ENCODE measurements around the gene KAT8. TPM values are rescaled to one million over a fixed set of nuclear protein-coding genes. Genes with fewer than 3 reads are reported as not detected.

KAT8 gene
- total and polyA plus RNA-seq, 9 of the 15 experiments (the other 6 are each of a cell fraction or from before 2014, with no cell fraction given): 10.0 to 98.5 (median 76.4) TPM

DNA sequence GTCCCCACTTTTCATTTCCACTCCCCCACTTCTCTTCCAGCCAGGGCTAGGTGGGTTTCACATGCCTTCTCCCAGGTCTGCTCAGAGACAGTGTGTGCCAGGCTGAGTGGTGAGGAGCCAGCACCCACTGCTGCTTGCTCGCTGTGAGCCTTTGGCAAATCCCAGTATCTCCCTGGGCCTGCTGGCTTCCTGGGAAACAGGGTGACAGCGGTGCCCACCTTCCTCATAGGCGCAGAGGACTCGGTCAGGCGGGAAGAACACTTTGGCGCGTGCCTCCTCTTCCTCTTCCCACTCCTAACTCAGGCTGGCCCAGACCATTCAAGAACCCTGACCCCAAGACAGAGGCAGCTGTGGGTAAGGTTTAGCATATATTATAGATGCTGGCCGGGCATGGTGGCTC lies 28.3 kb upstream of the KAT8 start (continued):
- TF ChIP-seq RUNX1 (IDR thresholded peaks at IDR 0.05; ENCODE audit: low read depth) (no peak), ZBTB17 (CRISPR knock-in tag; IDR thresholded peaks at IDR 0.05) (no peak), ESRRB (CRISPR knock-in tag; IDR thresholded peaks at IDR 0.05; ENCODE audit: borderline replicate concordance) (no peak), HCFC1 (IDR thresholded peaks at IDR 0.05; ENCODE audit: low read depth, low read length) (no peak), PHB2 (IDR thresholded peaks at IDR 0.05; ENCODE audit: low read depth) (no peak)

DNA sequence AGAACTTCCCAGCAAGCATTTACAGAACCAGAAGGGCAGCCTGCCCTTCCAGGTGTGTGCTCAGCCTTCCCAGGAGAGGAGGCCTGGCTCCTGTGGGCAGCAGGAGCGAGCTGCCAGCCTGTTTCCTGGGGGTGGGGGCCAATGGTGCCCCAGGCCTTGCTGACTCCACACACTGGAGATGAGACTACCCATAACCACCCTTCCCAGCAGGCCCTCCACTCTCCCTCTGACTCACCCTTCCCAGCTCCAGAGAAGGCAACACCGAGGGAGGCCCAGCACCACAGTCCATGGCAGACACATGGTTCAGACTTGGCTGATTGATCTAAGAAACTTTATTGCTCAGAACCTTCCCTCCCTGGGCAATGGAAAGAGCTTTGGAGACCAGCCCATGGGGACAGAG lies 26.9 kb upstream of the KAT8 start:
- POLR2A ChIA-PET: interaction anchor here (0.6 to 3.1 kb wide), 4 partner anchors 13 to 90 kb away, joined by 3 to 16 read pairs (median 4); partner anchors contain the start of genes FUS, ZNF646 and ZNF668
- TF ChIP-seq GTF2F1 (IDR thresholded peaks at IDR 0.05; ENCODE audit: low read depth, low read length) (no peak), ZZZ3 (IDR thresholded peaks at IDR 0.05) (no peak), KDM2B (CRISPR knock-in tag; IDR thresholded peaks at IDR 0.05) (no peak), TCF7 (IDR thresholded peaks at IDR 0.05; ENCODE audit: borderline replicate concordance) (no peak), ZNF766 (CRISPR knock-in tag; conservative IDR thresholded peaks at IDR 0.05) (no peak), ZNF75A (CRISPR knock-in tag; IDR thresholded peaks at IDR 0.05) (no peak)
- Histone ChIP-seq H3K4me1 (replicated peaks in 1 of 2; ENCODE audit: control insufficient read depth in 2 of 2, insufficient read depth in 2 of 2, low read length in 2 of 2) (peaks cover 14 to 53% of the 10 kb centered on the region in 2 experiments; a peak in 4 of 5 replicates), H3K27ac (ENCODE audit: extremely low read depth, low read depth, low read length) (no peak overlapping the region), H3K9me1 (ENCODE audit: control insufficient read depth, insufficient read depth, low read length) (peaks cover 4% of the 10 kb centered on the region), H3K27me3 (ENCODE audit: control insufficient read depth in 2 of 2, insufficient read depth in 2 of 2, low read length in 2 of 2) (no peaks in the 10 kb centered on the region), H3K4me2 (ENCODE audit: insufficient read depth, low read length) (no peak overlapping the region), H4K20me1 (replicated peaks; ENCODE audit: control insufficient read depth, insufficient read depth, low read length) (peaks cover 8% of the 10 kb centered on the region; the same call in 1 of the 2 replicates), H3K9ac (ENCODE audit: insufficient read depth in 1 of 2, low read depth in 2 of 2, low read length in 2 of 2) (peak overlapping the region in 1 of 2 experiments; percentile 73; a peak in 2 of 4 replicates), H3K9me3 (replicated peaks; ENCODE audit: control insufficient read depth, insufficient read depth, low read depth, low read length) (0 out of 2 replicates have a peak, but pooled peaks cover 2% of the 10 kb centered on the region), H3K79me2 (ENCODE audit: control insufficient read depth, insufficient read depth, low read length) (peaks cover 22% of the 10 kb centered on the region), H3K36me3 (ENCODE audit: control insufficient read depth, insufficient read depth, low read length) (peaks cover 39% of the 10 kb centered on the region; the same call in 2 of the 3 replicates), H3K4me3 (no peak overlapping the region), H2AFZ (ENCODE audit: low read depth, low read length) (no peak overlapping the region)
- WGBS (ENCODE audit: insufficient coverage, low coverage, missing lambda C conversion rate): 57% methylated on average over 2 of the region's 2 CpGs
- FAIRE-seq (no peak), ATAC-seq (no peak), DNase-seq (ENCODE audit: extremely low read depth in 1 of 4, low spot score in 3 of 4) (no peak)
- intact Hi-C loops (cut with micrococcal nuclease): loop anchor here (10.0 kb wide), 1 partner anchor 136 kb away; the partner anchor contains the start of gene SETD1A
- CTCF ChIA-PET (ENCODE audit: low intra/inter-chr PET ratio): no interaction called here
- in situ Hi-C loops (cut with MboI): no loop called here
- BruUV-seq (replicated peaks): no TSS peak
